Measurements from ENCODE around the gene EHD1. TPM values are rescaled to one million over a fixed set of nuclear protein-coding genes. Genes with fewer than 3 reads are reported as not detected.

EHD1 gene
- total RNA-seq, 1 donor from 2014 or later = 114 TPM

DNA sequence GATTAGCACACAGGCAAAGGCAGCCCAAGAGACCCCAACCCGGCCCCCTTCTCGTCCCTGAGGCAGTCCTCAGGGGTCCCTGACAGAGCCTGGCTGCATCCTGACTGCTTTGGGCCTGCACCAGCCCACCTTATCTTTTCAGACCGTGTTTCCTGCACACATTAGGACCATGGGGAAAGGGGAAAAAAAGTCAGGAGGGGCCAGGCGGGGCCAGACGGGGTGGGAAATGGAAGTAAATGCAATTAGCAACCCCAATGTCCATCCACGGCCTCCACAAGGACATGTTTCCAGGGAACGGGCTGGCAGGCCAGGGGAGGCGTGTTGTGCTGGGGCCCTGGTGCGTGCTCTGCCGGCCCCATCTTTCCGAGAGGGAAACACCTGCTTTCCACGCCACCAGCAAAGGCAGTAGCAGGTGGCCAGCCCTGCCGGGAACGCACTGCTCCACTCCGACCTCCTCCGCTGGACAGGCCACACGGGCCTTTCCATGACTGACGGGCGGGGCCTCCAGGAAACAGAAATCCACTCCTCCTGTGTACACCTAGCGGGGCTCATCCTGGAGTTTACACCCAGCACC lies 7.4 kb downstream of the EHD1 start:
- Mint-ChIP-seq H3K4me1 (ENCODE audit: low read depth, unreplicated experiment) (peaks cover 25% of the 10 kb centered on the region), H3K4me3 (ENCODE audit: unreplicated experiment) (peak overlapping the region; percentile 82), H3K27ac (ENCODE audit: unreplicated experiment) (peak overlapping the region; percentile 64), H3K9me3 (ENCODE audit: unreplicated experiment) (peaks cover 5% of the 10 kb centered on the region), H3K36me3 (ENCODE audit: unreplicated experiment) (no peaks in the 10 kb centered on the region), H3K27me3 (ENCODE audit: unreplicated experiment) (no peaks in the 10 kb centered on the region)
- no peak for DNase-seq
- no peak for TF ChIP-seq CTCF (IDR thresholded peaks at IDR 0.05; ENCODE audit: partially characterized antibody, unreplicated experiment)

DNA sequence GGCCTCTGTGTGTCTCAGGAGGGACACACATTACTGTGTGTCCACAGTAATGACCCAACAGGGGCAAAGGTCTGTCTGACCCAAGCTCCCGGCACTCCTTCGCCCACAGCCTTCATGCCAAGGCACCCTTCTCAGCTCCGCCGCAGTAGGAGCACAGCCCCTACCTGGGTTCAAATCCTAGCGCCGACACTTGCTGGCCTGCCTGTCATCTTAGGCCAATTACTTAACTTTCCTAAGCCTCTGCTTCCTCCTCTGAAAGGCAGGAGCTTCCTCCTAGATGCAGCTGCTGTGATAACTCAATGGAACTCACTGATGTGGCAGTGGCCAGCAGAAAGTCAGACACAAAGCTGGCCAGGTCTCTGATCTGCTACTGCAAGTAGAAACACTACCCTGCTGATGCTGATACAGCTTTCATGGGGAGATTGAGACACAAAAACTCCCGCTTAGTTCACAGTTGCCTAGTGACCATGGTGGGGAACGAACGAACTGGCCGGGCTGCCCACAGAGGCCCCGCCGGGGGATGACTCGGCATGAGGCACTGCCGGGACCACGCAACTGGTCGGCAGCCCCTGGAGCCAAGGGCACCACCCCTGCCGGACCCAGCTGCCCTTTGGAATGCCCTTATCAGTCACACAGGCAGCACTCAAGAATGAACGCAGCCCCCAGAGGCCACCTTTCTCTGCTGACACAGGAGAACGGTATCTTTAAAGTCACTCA lies 8.1 kb downstream of the EHD1 start:
- Mint-ChIP-seq H3K27ac (ENCODE audit: unreplicated experiment) (no peak overlapping the region), H3K27me3 (ENCODE audit: unreplicated experiment) (no peaks in the 10 kb centered on the region), H3K9me3 (ENCODE audit: unreplicated experiment) (peaks cover 7% of the 10 kb centered on the region), H3K4me1 (ENCODE audit: low read depth, unreplicated experiment) (peaks cover 21% of the 10 kb centered on the region), H3K36me3 (ENCODE audit: unreplicated experiment) (no peaks in the 10 kb centered on the region), H3K4me3 (ENCODE audit: unreplicated experiment) (peak overlapping the region; percentile 57)
- TF ChIP-seq CTCF (IDR thresholded peaks at IDR 0.05; ENCODE audit: partially characterized antibody, unreplicated experiment) = no peak
- no peak for DNase-seq

- H3K27ac Mint-ChIP-seq (ENCODE audit: unreplicated experiment) = no peak overlapping the region
- H3K9me3 Mint-ChIP-seq (ENCODE audit: unreplicated experiment) = peaks cover 7% of the 10 kb centered on the region
- no peaks in the 10 kb centered on the region for H3K27me3 Mint-ChIP-seq (ENCODE audit: unreplicated experiment)
- no peak overlapping the region for H3K4me3 Mint-ChIP-seq (ENCODE audit: unreplicated experiment)
- peaks cover 19% of the 10 kb centered on the region for H3K4me1 Mint-ChIP-seq (ENCODE audit: low read depth, unreplicated experiment)
- peak; percentile 71 for DNase-seq
- H3K36me3 Mint-ChIP-seq (ENCODE audit: unreplicated experiment) = no peaks in the 10 kb centered on the region
- TF ChIP-seq CTCF (IDR thresholded peaks at IDR 0.05; ENCODE audit: partially characterized antibody, unreplicated experiment) = peak; percentile 33
Measured at GRCh38 chr11:64869571-64870175, 8.7 kb downstream of the EHD1 start.

DNA sequence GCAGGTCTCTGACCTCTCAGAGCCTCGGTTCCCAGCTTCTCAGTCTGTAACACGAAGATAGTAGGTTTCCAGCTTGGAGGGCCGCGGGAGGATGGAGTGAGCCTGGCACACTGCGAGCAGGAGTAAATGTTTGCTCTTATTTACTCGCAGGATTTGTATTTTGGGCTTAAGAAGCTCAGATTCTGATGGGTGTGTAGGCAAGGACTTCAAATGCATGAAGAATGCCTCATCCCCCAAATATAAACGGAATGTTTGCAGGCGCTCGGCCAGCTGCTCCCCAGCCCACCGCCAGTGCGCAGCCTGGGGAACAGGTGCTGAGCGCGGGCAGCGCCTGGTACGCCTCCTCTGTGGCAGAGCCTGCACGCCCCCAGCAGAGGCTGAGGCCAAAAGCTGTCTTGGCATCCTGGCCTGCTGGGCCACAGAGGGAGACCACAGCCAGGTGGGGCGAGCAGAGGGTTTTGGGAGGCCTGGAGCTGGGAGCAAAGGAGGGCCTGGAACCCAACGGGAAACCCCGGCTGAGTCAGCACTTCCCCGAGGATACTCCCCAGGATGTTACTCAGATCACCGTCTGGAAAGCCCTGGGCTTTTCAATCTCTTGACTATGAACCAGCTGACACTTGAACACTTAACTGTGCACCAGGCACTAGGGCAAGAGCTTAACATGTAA lies 9.4 kb downstream of the EHD1 start:
- no peak for DNase-seq
- TF ChIP-seq CTCF (IDR thresholded peaks at IDR 0.05; ENCODE audit: partially characterized antibody, unreplicated experiment) = no peak
- H3K27me3 Mint-ChIP-seq (ENCODE audit: unreplicated experiment) = no peaks in the 10 kb centered on the region
- H3K27ac Mint-ChIP-seq (ENCODE audit: unreplicated experiment) = no peak overlapping the region
- H3K36me3 Mint-ChIP-seq (ENCODE audit: unreplicated experiment) = no peaks in the 10 kb centered on the region
- H3K4me3 Mint-ChIP-seq (ENCODE audit: unreplicated experiment) = no peak overlapping the region
- peaks cover 4% of the 10 kb centered on the region for H3K9me3 Mint-ChIP-seq (ENCODE audit: unreplicated experiment)
- H3K4me1 Mint-ChIP-seq (ENCODE audit: low read depth, unreplicated experiment) = peaks cover 14% of the 10 kb centered on the region
